Measurements from ENCODE around the gene RPS19.

Gene RPS19

GRCh38 chr19:41864374-41864773, 4.3 kb downstream of the RPS19 start:
- no peak overlapping the region for H3K4me3 ChIP-seq (ENCODE audit: low read depth, low read length)
- TF ChIP-seq CTCF (IDR thresholded peaks at IDR 0.05; ENCODE audit: low read depth, low read length) = no peak

- no peak overlapping the region for H3K4me3 ChIP-seq (ENCODE audit: low read depth, low read length)
- TF ChIP-seq CTCF (IDR thresholded peaks at IDR 0.05; ENCODE audit: low read depth, low read length) = no peak
These were observed 6.2 kb downstream of the RPS19 start for GRCh38 chr19:41866284-41866683.

- TF ChIP-seq CTCF (IDR thresholded peaks at IDR 0.05; ENCODE audit: low read depth, low read length) = no peak
- H3K4me3 ChIP-seq (ENCODE audit: low read depth, low read length) = no peak overlapping the region
These were observed 8.3 kb downstream of the RPS19 start for GRCh38 chr19:41868120-41868988.

GRCh38 chr19:41868989-41869300, 8.9 kb downstream of the RPS19 start:
- no peak overlapping the region for H3K4me3 ChIP-seq (ENCODE audit: low read depth, low read length)
- TF ChIP-seq CTCF (IDR thresholded peaks at IDR 0.05; ENCODE audit: low read depth, low read length) = no peak

GRCh38 chr19:41869374-41869955, 9.4 kb downstream of the RPS19 start:
- H3K4me3 ChIP-seq (ENCODE audit: low read depth, low read length) = no peak overlapping the region

GRCh38 chr19:41870401-41870873, 10.4 kb downstream of the RPS19 start:
- TF ChIP-seq CTCF (IDR thresholded peaks at IDR 0.05; ENCODE audit: low read depth, low read length) = no peak
- H3K4me3 ChIP-seq (ENCODE audit: low read depth, low read length) = no peak overlapping the region

More at GRCh38 chr19:41869374-41869955, 9.4 kb downstream of the RPS19 start:
- no peak for TF ChIP-seq CTCF (IDR thresholded peaks at IDR 0.05; ENCODE audit: low read depth, low read length)
